NCI-H2196 treated with DMSO at 0.1 percent for 48 hours (cell line): ENCODE results near the gene DDOST.

Experiments used
- DNase-seq: peaks from one replicate; lab custom pipeline; 2025; ENCODE audit not compliant: unreplicated experiment; lab: John Stamatoyannopoulos, UW

The DDOST gene

DNA sequence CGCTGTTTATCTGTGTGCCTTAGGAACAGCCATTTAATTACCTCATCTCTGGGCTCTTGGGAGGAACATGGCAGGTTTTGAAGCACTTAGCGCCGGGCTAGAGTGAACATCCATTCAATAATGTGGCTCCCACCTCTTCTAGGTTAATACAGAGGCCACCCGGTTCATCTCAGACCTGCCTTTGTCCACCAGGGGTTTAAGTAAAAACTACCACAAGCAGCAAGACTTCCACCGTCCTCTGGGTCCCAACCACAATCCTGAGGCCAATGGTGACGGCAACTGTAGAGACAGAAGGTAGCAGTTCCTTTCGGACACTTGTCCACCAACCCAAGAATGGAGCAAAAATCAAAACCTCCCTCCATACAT is 924 bp upstream of the DDOST start:
- no peak for DNase-seq

DNA sequence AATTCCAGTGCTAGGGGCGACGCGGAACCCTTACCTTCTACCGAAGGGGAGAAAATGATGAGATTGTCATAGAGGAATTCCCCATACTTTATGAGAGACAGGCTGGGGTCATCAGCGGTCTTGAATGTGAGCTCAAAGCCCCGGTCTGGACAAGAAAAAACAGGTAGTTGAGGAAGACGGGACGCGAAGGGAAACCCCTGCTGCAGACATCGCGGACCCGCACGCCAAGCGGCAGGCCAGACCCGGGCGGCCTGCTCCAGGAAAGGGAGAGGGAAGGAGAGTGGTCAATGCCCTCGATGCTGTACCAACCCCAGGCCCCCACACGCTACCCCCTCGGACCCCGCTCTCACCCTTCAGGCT is 342 bp downstream of the DDOST start:
- DNase-seq, result no peak

DNA sequence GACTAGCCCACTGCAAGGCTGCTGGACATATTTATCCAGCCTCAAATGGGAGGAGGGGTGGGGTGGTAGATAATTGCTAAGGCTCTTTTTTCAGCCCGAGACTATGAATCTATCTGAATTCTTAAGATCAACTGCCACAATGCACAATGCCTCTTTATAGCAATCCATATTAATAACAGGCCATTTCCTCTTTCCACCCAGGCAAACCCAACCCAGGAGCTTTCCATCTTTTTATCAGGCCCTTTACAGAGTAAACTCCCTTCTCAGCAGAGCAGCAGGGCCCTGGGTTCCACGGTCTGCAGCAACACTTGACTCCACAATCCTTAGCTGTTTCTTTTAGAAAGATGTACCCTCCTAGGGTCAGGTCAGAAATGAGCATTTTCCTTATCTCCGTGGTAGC is 806 bp downstream of the DDOST start:
- no peak for DNase-seq

DNA sequence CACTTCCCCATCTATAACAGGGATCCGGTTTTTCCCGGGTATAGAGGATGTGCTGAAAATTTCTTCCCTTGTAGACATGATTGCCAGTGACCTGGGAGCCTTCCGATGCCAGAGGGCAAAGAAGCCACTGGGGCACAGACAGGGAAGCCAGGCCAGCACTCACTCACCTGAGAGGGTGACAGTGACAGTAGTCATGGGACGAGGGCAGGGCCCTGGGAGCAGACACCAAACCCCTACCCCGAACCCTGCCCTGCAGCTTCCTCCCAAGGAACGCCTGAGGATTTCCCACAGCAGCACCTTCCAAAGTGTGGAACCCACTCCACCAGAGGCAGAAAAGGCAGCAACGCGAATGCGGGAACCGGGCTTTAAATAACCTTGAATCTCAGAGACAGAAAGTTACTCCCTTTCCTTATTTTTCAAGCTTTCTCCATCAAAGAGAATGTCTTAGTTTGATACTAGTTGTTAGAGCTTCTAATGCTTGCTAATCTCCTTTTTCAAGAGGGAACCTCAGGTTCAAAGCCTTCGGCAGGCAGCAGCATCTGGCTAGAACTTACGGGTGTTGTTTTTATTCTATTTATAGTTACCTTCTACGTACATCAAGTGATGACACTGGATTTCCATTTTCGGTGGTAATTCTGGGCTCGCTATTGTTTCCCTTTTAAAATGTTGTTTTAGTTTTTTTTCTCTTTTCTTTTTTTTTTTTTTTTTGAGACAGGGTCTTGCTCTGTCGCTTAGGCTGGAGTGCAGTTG is 2.8 kb downstream of the DDOST start:
- no peak for DNase-seq

DNA sequence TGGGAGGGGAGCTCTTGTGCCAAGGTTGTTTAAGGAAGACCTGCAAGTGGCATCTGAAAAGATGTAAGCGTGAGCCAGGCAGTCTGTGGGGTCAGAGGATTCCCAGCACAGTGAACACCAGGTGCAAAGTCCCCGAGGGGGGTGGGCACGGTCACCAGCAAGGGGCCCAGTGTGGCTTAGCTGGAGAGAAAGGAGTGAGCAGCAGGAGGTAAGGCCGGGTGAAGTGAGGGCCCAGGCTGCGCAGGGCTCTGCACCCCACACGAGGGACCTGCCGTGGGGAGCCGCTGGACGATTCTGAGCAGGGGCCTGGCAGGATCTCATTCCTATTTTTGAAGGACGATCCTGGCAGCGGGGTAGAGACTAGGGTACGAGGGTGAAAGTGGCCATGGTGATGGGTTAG is 4.1 kb downstream of the DDOST start:
- no peak for DNase-seq

DNA sequence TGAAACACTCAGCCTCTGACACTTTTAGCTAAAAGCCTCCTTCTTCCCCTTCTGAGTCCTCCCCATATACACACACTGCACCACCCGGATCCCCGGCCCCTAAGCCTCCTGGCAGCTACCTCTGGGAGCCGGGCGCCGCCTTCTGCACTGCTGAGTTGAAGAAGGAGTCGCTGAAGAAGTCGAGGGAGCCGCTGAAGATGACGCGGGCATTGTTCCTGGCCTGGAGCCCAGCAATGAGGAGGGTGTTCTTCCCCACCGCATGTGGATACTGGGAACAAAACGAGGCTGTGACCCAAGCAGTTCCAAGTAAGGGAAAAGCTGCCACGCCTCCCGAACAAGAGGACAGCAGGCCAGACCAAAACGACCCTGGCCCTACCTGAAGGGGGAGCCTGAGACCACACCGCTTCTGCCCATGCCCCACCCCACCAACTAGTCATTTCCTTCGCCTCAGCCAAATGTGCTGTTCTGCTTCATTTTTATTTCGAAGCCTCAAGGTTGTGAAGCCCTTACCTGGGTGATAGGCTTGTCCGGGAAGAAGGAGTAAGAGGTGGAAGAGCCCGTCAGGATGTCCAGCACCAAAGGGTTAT is 7.0 kb downstream of the DDOST start:
- DNase-seq, result no peak

DNA sequence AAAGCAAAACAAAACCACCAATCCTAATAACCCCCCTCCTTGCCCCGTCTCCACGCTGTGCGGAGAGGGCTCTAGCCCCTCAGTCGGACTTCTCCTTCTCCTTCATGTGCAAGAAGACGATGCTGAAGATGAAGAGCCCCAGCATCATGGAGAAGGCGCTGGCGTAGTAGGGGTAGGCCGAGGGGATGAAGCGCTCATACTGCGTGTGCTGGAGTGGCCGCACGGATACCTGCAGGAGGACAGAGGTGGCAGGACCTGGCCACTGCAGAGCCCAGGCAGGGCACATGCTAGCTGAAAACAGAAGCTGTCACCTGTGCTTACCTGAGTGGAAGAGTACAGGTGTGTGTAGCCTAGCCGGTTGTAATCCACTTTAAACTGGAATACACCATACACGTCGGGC is 8.9 kb downstream of the DDOST start:
- DNase-seq, result no peak

DNA sequence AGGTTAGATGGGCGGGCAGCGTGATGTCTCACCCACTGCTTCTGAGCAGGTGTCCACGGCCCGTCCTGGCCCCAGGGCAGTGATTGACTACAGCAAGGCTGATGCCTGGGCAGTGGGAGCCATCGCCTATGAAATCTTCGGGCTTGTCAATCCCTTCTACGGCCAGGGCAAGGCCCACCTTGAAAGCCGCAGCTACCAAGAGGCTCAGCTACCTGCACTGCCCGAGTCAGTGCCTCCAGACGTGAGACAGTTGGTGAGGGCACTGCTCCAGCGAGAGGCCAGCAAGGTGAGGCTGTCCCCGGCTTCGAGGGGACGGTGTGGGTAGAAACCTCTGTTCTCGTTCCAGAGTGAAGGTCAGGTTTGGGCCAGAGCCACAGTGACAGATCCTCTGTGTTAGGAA is 12.2 kb downstream of the DDOST start:
- DNase-seq, result no peak

DNA sequence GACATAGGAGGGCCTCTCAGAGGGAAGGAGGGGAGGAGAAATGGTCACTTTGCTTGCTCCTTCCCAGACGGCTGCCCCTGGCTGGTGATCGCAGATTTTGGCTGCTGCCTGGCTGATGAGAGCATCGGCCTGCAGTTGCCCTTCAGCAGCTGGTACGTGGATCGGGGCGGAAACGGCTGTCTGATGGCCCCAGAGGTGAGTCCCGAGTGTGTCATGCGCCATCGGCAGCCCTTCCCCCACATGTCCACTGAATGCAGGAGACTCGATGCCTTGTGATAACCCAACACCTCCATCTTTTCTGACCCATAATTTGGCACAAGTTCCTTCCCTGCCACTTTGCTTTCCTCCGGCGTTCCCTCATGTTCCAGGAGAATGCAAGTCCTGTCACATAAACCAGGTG is 12.7 kb downstream of the DDOST start:
- DNase-seq, result no peak

DNA sequence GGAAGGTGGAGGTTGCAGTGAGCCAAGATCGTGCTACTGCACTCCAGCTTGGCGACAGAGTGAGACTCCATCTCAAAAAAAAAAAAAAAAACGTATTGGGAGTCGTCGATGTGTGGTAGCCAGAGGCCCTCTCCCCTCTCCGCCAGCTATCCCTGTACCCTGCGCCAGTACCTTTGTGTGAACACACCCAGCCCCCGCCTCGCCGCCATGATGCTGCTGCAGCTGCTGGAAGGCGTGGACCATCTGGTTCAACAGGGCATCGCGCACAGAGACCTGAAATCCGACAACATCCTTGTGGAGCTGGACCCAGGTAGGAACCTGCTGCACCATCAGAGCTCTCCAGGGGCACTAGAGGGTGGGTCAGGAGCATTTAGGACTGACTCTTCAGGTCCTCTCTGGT is 15.8 kb downstream of the DDOST start:
- no peak for DNase-seq

DNA sequence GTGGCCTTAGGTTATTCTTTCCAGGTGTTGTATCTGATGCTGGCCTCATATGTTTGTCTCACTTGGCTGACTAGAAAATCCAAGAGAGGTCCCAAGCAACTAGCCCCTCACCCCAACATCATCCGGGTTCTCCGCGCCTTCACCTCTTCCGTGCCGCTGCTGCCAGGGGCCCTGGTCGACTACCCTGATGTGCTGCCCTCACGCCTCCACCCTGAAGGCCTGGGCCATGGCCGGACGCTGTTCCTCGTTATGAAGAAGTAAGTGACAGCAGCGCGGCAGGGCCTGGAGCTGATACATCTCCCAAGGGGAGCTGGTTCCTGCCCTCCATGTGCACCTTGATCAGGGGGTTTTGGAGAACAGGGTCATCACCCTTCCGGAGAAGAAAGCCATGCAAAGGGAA is 16.8 kb downstream of the DDOST start:
- DNase-seq, result no peak

DNA sequence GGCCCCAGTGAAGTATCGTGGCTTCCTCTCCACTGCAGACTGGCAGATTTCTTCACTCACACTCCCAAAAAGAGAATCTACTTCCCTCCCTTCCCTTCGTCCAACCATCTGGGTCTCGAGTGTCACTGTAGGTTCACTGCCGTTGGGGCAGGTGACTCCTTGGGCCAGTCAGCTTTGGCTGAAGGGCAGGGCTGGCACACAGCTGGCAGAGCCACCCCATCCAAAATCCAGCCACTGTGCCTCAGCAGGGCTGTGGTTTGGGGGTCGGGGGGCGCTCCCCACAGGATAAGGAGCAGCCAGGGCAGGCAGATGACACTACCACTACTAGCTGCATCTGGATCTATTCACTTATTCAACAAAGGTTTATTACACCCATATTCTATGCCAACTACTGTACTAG is 18.1 kb downstream of the DDOST start:
- no peak for DNase-seq

DNA sequence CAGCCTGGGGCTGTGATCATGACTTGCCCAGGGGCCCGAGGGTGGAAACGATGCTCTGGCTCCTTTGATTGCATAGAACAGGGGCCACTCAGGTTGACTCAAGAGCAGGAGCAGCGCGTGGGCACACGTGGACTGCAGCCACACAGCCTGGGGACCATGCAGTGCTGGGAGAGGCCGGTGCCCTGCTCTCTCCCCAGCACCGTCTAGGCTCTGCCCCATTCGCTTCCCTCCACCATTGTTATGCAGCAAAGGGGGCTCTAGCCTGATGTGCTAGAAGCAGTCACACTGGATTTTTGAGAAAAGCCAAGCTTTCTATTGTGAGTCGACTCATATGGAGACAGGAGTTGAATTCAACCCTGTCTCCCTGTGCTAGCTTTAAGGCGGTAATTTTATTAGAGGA is 19.2 kb downstream of the DDOST start:
- DNase-seq, result no peak

DNA sequence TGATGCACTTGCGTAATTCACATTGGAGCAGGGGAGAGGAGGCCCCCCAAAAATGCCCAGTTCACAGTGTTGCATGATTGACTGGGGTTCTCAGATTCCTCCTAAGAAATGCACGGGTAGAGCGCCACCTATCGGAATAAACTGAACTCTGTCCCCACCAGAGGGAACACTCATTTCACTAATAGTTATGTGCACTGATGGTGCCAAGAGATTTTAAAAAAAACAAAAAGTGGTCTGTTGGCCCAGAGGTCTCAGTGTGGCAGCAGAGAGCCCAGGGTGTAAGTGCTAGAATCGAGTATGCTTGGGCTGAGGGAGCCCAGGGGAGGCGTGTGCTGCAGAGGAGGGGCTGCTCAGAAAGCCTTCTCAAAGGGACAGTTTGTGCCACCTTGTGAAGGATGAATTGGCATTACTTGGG is 21.0 kb downstream of the DDOST start:
- DNase-seq, result no peak

DNA sequence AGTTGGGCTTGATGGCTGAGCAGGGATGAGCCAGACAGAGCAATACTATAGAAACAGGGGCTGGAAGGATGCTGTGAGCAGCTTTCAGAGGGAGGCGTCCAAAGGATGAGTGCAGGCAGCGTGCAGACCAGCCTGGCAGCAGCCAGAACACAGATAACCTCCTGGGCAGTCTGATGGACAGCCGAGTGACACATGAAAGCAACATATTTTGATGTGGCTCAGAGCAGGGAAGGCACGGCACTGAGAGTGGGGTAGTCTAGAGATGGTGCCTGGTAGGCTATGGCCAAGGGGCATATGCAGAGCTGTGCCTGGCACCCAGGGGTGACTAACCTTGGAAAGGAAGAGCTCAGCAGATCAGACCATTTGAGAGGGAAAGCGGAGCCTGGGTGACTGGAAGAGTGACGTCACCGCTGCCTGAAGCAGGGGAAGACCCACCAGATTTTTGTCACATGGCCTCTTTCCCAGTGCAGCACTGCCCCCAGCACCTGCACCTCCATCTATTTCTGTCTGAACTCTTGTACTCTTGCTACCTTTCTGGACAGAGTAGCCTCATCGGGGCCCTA is 24.3 kb downstream of the DDOST start:
- DNase-seq, result no peak

DNA sequence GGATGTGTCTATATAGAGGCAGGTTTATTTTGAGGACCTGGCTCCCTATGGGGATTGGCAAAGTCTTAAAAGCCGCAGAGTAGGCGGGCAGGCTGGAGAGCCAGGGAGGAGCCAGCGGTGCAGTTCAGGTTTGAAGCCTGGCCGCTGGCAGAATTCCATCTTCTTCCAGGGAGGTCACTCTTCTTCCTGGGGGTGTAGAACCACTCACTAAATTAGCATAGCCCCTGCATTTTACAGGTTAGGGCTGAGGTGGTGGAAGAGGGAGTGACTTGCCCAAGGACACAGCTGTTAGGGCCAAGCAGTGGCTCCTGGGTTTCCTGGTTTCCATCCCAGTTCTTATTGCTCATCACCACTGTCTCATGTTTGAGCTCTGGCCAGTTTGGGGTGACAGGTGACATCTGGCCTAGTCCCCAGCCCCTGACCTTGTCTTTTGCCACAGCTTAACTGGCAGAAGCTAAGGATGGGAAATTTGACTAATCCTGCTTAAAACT is 26.5 kb downstream of the DDOST start:
- no peak for DNase-seq

DNA sequence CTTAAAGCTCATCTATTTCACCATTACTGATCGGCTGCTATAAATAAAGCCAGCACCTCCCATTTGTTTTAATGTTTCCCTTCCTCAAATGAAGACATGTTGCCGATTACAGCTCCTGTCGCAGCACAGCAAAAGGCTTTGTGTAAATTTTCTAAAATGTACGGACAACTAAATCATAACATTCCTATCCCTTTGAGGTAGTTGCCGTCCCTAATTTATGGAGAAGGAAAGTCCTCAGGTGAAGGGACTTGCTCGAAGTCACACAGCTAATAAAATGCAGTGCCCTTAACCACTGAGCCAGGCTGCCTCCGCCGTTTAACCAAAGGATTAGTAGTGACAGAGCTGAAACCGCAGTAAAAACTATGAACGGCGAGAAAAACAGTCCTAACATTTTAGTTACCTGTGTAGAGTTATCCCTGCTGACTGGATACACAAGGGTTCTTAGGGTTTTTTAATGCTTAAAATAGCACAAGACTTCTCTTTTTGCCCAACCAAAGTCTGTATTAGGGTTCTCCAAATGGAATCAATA is 27.0 kb downstream of the DDOST start:
- DNase-seq, result no peak

DNA sequence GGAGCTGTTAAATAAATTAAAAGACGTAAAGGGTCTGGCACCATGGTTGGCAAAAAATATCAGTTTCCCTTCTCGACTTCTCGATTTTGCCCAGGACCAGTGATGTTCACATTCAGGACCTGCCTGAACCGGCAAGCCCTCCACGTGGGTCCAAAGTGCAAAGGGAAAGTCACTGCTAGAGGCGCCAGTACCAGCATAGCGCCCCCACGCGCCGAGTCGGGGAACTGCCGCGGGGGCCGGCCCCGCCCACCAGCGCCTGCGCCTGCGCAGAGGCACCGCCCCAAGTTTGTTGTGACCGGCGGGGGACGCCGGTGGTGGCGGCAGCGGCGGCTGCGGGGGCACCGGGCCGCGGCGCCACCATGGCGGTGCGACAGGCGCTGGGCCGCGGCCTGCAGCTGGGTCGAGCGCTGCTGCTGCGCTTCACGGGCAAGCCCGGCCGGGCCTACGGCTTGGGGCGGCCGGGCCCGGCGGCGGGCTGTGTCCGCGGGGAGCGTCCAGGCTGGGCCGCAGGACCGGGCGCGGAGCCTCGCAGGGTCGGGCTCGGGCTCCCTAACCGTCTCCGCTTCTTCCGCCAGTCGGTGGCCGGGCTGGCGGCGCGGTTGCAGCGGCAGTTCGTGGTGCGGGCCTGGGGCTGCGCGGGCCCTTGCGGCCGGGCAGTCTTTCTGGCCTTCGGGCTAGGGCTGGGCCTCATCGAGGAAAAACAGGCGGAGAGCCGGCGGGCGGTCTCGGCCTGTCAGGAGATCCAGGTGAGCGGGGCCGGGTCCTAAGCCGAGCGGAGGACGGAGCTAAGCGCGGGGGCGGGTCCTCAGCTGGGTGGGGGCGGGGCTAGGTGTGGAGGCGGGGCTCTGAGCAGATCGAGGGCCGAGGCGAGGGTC is 27.7 kb downstream of the DDOST start, which contains the start of gene PINK1:
TSS of gene PINK1 (plus strand) at position 269 of the 875 bp plus-strand sequence. CDS start at position 360, 91 bp downstream.
- peak; percentile 69 for DNase-seq

DNA sequence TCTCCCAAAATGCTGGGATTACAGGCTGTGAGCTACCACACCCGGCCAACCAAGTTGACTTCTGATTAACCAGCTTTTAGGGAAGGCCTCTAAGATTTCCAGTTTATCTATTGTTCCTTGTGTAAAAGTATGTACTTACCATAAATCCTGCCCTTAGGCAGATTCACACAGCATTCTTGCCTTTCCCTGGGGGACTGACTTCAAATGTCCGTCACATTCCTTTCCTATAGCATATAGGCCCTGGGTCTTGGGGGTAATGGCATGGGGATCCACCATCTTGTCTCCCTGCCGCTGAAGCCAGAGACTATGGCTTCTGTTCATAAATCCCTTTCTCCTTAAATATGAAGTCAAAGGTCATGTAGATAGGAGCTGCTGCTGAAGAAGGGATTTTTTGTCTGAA is 28.8 kb downstream of the DDOST start:
- DNase-seq, result no peak

DNA sequence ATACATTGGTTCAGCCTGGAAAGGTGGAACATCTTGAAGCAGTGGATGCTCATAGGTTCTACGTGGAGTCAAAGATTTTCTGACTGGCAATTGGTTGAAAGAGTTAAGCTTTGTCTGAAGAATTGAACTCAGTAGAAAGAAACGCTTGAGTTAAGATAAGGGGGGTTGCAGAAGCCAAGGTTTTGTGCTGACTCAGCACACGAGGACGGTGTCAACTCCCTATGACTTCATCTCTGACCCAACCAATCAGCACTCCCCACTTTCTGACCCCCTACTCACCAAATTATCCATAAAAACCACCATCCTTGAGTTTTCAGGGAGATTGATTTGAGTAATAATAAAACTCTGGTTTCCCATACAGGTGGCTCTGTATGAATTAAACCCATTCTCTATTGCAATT is 30.4 kb downstream of the DDOST start:
- no peak for DNase-seq

DNA sequence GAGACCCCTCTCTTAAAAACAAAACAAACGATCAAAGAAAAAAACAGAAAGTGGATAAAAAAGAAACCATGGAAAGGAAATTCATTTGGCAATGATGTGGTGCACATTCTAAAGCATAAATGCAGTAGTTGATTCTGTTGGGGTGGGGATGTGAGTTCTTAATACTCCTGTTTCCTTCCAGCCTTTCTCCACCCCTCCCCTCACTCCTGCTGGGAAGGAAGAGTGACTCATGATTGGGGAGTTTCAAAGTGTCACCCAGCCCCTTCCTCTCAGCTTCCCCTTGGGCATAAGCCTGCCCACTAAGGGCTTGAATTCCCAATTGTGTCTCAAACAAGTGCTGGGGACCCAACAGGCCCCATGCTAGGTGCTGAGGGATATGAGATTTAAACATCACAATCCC is 34.6 kb downstream of the DDOST start:
- DNase-seq, result no peak

DNA sequence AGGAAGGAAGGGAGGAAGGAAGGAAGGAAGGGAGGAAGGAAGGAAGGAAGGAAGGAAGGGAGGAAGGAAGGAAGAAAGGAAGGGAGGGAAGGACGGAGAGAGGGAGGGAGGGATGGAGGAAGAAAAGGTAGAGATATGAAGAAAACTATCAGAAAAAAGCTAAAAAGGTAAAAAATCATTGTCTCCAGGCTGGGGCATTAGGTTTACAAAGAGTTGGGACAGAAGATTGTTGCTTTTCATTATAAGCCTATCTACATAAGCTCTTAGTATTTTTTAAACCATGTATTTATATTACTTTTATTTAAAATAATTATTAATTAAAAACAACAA is 35.1 kb downstream of the DDOST start:
- no peak for DNase-seq
